SK-N-MC (cell line): Measurements from ENCODE around the gene HOXC9.

ENCODE experiments used
- DNase-seq: peaks from one replicate; pipeline ENCODE4 v3.0.0-alpha.2; 2011; ENCODE audit warnings: low read depth, low spot score
- H3K27ac ChIP-seq: fragments of 200-600 bp; sonication (generic); 2 replicates; pipeline ENCODE4 v1.5.1; 2016; ENCODE audit warnings: mixed run types
- H3K36me3 ChIP-seq: fragments of 200-600 bp; sonication (generic); 2 replicates; pipeline ENCODE4 v1.6.1; 2017; ENCODE audit warnings: antibody characterized with exemption, low read length, mixed read lengths; ENCODE audit not compliant: insufficient read depth
- H3K4me3 ChIP-seq: fragments of 200-600 bp; sonication (generic); 2 replicates; pipeline ENCODE4 v1.5.1; 2016
- H3K9ac ChIP-seq: fragments of 200-600 bp; sonication (generic); 2 replicates; pipeline ENCODE4 v1.8.0; 2017; ENCODE audit warnings: mixed run types, mixed read lengths; ENCODE audit not compliant: insufficient read length
- H3K9me3 ChIP-seq: fragments of 200-600 bp; sonication (generic); 2 replicates; pipeline ENCODE4 v1.6.1; 2017; ENCODE audit warnings: low read depth, mild to moderate bottlenecking, antibody characterized with exemption, low read length, moderate library complexity, mixed read lengths
- EZH2 ChIP-seq: fragments of 200-600 bp; sonication (generic); IDR thresholded peaks from one replicate; pipeline ENCODE4 v1.6.1; 2017; ENCODE audit warnings: antibody characterized with exemption
- FOXP2 ChIP-seq: optimal IDR thresholded peaks from 2 replicates; pipeline ENCODE3; 2011; ENCODE audit warnings: mild to moderate bottlenecking, moderate library complexity; ENCODE audit not compliant: insufficient read depth; ENCODE audit errors: extremely low read length, control extremely low read depth
- POLR2AphosphoS5 ChIP-seq: IDR thresholded peaks from 2 replicates; pipeline ENCODE4 v1.6.1; 2012; ENCODE audit warnings: mild to moderate bottlenecking, low read depth, low read length, borderline replicate concordance

The HOXC9 gene

GRCh38 chr12:54030442-54030801, 30.5 kb downstream of the HOXC9 start:
- no peak for DNase-seq
- H3K36me3 ChIP-seq = peaks cover 12% of the 10 kb centered on the region
- H3K9me3 ChIP-seq = no peaks in the 10 kb centered on the region
- no peak overlapping the region for H3K9ac ChIP-seq
- H3K27ac ChIP-seq = peak overlapping the region; percentile 78; the same call in 1 of the 2 replicates
- TF ChIP-seq EZH2 (no peak), POLR2AphosphoS5 (no peak), FOXP2 (no peak)
- H3K4me3 ChIP-seq = peak overlapping the region; percentile 60; the same call in 1 of the 2 replicates

GRCh38 chr12:54030889-54031471, 31.0 kb downstream of the HOXC9 start:
- TF ChIP-seq POLR2AphosphoS5 (no peak), EZH2 (no peak), FOXP2 (no peak)
- H3K4me3 ChIP-seq = peak overlapping the region; percentile 60

DNA sequence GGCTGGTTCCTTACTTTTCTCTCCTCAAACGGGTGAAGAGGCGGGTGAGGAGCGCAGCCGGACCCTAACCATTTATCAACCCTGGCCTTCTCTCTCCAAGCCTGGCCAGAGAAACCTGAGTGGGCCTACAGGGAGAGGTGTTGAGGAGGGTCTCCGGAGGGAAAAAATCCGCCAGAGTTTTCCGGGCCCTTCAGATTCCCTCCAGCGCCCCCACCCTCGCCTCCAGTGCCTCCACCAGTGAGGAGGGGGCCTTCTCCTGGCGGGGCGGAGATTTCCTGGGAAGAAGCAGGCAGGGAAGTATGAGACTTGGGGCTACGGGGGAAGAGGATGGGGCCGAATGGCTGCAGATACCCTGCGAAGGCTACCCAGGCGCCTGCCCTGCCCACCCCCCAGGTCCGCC, 31.5 kb downstream of the HOXC9 start:
- Histone ChIP-seq H3K4me3 (peak overlapping the region; percentile 60; the same call in 1 of the 2 replicates), H3K9me3 (no peaks in the 10 kb centered on the region), H3K27ac (peak overlapping the region; percentile 78), H3K9ac (no peak overlapping the region), H3K36me3 (peaks cover 12% of the 10 kb centered on the region)
- no peak for DNase-seq
- TF ChIP-seq FOXP2 = no peak
- TF ChIP-seq EZH2 = no peak
- no peak for TF ChIP-seq POLR2AphosphoS5

More at GRCh38 chr12:54030889-54031471, 31.0 kb downstream of the HOXC9 start:
- Histone ChIP-seq H3K36me3 (peaks cover 12% of the 10 kb centered on the region), H3K9me3 (no peaks in the 10 kb centered on the region), H3K27ac (peak overlapping the region; percentile 78), H3K9ac (peak overlapping the region; percentile 56)
- DNase-seq = no peak

GRCh38 chr12:54032086-54032619, 32.2 kb downstream of the HOXC9 start:
- Histone ChIP-seq H3K36me3 (peaks cover 12% of the 10 kb centered on the region), H3K9ac (no peak overlapping the region), H3K4me3 (no peak overlapping the region), H3K27ac (peak overlapping the region; percentile 61; the same call in 1 of the 2 replicates), H3K9me3 (no peaks in the 10 kb centered on the region)
- DNase-seq = no peak
- TF ChIP-seq EZH2 = no peak
- no peak for TF ChIP-seq FOXP2
- TF ChIP-seq POLR2AphosphoS5 = no peak

GRCh38 chr12:54032627-54033100, 32.7 kb downstream of the HOXC9 start, which contains the start of gene HOXC5:
HOXC5 (plus strand) TSS chr12:54033050; CDS start chr12:54033123, 73 bp downstream.
- Histone ChIP-seq H3K36me3 (peaks cover 12% of the 10 kb centered on the region), H3K4me3 (peak within 1 kb of the TSS; percentile 78), H3K9ac (no peak within 1 kb of the TSS), H3K9me3 (no peaks in the 10 kb centered on the region), H3K27ac (peak within 1 kb of the TSS; percentile 61; the same call in 1 of the 2 replicates)
- peak; percentile 81 for DNase-seq
- TF ChIP-seq POLR2AphosphoS5 (no peak), FOXP2 (no peak), EZH2 (no peak)

DNA sequence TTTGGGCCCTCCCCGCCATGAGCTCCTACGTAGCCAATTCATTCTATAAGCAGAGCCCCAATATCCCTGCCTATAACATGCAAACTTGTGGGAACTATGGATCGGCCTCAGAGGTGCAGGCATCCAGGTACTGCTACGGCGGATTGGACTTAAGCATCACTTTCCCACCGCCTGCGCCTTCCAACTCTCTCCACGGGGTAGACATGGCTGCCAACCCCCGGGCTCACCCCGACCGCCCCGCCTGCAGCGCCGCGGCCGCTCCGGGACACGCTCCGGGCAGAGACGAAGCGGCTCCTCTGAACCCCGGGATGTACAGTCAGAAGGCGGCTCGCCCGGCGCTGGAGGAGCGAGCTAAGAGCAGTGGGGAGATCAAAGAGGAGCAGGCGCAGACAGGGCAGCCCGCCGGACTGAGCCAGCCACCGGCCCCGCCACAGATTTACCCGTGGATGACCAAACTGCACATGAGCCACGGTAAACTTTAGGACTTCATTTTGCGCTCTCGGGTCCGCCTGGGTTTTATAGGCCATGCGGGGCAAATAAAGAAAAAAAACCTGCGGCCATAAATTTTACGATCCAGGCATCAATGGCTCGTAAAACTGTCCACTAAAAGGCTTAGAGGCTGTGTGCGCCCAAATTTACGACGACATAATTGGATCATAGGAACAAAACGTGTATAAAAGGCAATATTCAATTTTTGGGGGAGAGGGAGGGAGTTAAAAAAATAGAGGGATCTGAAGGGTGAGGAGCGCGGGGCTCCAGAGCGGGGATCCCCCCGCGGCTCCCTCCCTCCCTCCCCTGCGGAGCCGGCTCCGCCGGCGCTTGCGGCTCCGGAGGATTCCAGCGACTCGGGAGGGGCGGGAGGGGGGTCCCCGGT, 33.4 kb downstream of the HOXC9 start:
- TF ChIP-seq POLR2AphosphoS5 (peak; percentile 70; the same call in 1 of the 2 replicates), FOXP2 (no peak)
- peaks cover 11% of the 10 kb centered on the region for H3K36me3 ChIP-seq
- H3K9me3 ChIP-seq = no peaks in the 10 kb centered on the region
- peak overlapping the region; percentile 37; the same call in 1 of the 2 replicates for H3K27ac ChIP-seq
- H3K9ac ChIP-seq = no peak overlapping the region
- no peak for DNase-seq
- H3K4me3 ChIP-seq = peak overlapping the region; percentile 78

- TF ChIP-seq POLR2AphosphoS5 (no peak), EZH2 (no peak), FOXP2 (no peak)
- Histone ChIP-seq H3K27ac (no peak overlapping the region), H3K36me3 (peaks cover 8% of the 10 kb centered on the region), H3K9me3 (no peaks in the 10 kb centered on the region), H3K4me3 (peak overlapping the region; percentile 78), H3K9ac (no peak overlapping the region)
- DNase-seq = no peak
Observed at GRCh38 chr12:54033980-54034784, 34.2 kb downstream of the HOXC9 start.
